GM06990 (cell line): ENCODE data around the gene HMX2.

Source experiments
- DNase-seq: peaks from one replicate; pipeline ENCODE4 v3.0.0-alpha.2; 2011; ENCODE audit not compliant: insufficient read length; ENCODE audit errors: extremely low read depth
- H3K27me3 ChIP-seq: replicated peaks from 2 replicates; pipeline ENCODE4 v1.6.0; 2011; ENCODE audit warnings: low read length; ENCODE audit not compliant: control insufficient read depth, insufficient read depth
- H3K36me3 ChIP-seq: 2 replicates; pipeline ENCODE4 v1.5.1; 2011; ENCODE audit warnings: low read length; ENCODE audit not compliant: control insufficient read depth, insufficient read depth
- H3K4me3 ChIP-seq: replicated peaks from 2 replicates; pipeline ENCODE4 v1.5.1; 2011; ENCODE audit warnings: low read depth, mild to moderate bottlenecking, control low read depth, low read length
- TF ChIP-seq, protein P1 (sequence below): IDR thresholded peaks from 2 replicates; pipeline ENCODE4 v1.5.1; 2011; ENCODE audit warnings: low read length, control low read depth, mild to moderate bottlenecking, inconsistent platforms; ENCODE audit not compliant: insufficient read depth, poor library complexity, severe bottlenecking

HMX2 gene

DNA sequence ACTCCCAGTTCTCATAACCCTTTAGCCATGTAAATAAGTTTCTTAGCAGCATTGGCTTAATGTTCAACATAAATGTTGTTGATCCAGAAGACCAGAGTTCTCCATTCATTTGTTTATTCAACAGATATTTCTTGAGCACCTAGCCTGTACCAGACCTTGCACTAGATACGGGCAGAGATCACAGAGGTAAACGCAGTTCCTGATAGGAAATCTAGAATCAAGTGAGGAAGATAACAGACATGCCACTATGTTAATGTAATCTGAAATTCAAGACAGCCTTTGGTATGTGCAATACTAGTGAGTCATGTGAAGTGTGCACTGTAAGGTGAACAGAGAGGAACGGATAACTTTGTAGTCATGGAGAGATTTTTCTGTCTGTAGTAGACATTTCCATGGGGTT lies 9.3 kb downstream of the HMX2 start:
- Histone ChIP-seq H3K36me3 (peaks cover 4% of the 10 kb centered on the region), H3K4me3 (peak overlapping the region; percentile 83; the same call in 1 of the 2 replicates), H3K27me3 (no peaks in the 10 kb centered on the region)
- no peak for DNase-seq
- TF ChIP-seq, protein P1, sequence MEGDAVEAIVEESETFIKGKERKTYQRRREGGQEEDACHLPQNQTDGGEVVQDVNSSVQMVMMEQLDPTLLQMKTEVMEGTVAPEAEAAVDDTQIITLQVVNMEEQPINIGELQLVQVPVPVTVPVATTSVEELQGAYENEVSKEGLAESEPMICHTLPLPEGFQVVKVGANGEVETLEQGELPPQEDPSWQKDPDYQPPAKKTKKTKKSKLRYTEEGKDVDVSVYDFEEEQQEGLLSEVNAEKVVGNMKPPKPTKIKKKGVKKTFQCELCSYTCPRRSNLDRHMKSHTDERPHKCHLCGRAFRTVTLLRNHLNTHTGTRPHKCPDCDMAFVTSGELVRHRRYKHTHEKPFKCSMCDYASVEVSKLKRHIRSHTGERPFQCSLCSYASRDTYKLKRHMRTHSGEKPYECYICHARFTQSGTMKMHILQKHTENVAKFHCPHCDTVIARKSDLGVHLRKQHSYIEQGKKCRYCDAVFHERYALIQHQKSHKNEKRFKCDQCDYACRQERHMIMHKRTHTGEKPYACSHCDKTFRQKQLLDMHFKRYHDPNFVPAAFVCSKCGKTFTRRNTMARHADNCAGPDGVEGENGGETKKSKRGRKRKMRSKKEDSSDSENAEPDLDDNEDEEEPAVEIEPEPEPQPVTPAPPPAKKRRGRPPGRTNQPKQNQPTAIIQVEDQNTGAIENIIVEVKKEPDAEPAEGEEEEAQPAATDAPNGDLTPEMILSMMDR: no peak

DNA sequence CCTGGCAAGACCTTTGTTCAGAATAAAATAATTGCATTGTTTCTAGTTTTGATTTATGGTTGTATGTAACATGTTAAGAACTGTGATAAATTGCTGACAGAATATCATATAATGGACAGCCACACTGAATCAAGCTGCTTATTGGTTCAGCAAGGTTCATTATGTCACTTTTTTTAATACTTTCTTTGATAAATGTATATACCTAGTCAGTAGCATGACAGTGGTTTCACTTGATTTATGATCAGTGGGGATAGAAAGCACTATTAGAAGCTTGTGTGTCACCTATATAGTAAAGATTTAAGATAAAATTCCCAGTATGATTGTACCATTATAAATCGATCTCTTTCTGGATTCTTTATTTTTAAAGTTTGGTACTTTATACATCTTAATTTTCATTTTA lies 10.7 kb downstream of the HMX2 start:
- 0 out of 2 replicates have a peak overlapping the region, but pooled peaks have one; percentile 83 for H3K4me3 ChIP-seq
- H3K36me3 ChIP-seq: peaks cover 9% of the 10 kb centered on the region
- no peak for DNase-seq
- TF ChIP-seq, protein P1: no peak
- H3K27me3 ChIP-seq: no peaks in the 10 kb centered on the region

DNA sequence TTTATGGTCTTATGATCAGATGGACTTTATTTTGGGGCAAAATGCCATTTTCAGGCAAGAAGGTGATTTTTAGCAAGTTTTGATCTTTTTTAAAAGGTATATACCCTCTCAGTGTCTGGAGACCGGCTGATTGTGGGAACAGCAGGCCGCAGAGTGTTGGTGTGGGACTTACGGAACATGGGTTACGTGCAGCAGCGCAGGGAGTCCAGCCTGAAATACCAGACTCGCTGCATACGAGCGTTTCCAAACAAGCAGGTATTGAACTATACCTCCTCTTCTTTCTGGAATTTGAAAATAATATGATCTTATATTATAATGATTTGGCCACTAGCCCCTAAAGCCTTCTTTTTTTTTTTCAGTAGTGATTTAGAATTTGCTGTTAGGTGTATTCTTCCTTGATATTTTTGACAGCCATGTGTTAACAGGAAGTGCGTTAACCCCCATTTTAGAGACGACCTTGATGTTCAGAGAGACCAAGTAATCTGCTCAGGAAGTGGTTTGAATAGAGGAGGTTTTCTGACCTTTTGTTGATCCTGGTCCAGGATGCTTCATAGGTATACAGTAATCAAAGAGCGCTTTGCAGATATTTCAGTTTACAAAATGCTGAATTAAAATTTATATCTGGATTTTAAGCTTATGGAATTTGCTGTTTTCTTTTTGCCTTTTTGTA lies 12.5 kb downstream of the HMX2 start:
- H3K4me3 ChIP-seq: no peak overlapping the region
- TF ChIP-seq, protein P1: no peak

DNA sequence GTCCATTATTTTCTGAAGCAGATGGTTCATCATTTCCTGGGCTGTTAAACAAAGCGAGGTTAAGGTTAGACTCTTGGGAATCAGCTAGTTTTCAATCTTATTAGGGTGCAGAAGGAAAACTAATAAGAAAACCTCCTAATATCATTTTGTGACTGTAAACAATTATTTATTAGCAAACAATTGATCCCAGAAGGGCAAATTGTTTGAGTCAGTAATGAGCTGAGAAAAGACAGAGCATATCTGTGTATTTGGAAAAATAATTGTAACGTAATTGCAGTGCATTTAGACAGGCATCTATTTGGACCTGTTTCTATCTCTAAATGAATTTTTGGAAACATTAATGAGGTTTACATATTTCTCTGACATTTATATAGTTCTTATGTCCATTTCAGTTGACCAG lies 16.4 kb downstream of the HMX2 start:
- TF ChIP-seq, protein P1: no peak
- H3K4me3 ChIP-seq: no peak overlapping the region
- H3K36me3 ChIP-seq: peaks cover 28% of the 10 kb centered on the region
- H3K27me3 ChIP-seq: no peaks in the 10 kb centered on the region
- DNase-seq: no peak

More for the DNA sequence above, 12.5 kb downstream of the HMX2 start:
- peaks cover 15% of the 10 kb centered on the region for H3K36me3 ChIP-seq
- no peaks in the 10 kb centered on the region for H3K27me3 ChIP-seq
- no peak for DNase-seq

DNA sequence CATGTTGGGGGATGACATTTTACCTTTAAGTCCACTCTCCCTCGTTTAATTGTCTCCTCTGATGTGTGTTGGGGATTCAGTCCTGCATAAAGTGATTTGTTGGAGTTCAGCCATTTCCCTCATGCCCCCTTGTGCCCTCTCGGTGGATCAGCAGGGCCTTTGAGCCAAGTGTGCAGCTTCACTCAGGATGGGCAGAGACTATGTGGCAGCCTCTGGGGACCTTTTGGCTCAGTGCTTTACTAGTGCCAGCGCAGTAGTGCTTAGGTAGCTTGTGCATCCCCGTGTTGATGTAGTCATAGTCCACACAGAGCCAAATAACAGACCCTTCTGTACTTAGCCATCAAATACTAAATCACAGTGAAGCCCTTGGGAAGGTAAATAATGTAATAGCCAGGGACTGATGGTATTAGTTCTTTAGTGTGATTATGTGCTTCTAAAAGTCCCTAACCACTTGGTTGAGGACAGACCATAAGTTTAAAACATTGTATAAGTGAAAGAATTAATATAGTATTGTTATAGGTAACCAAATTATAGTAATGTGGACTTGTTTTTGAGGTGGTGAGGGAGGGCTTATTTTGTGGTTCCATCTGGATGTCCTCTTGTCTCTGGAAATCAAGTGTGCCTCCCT lies 17.6 kb downstream of the HMX2 start:
- H3K4me3 ChIP-seq: no peak overlapping the region
- H3K27me3 ChIP-seq: no peaks in the 10 kb centered on the region
- peaks cover 29% of the 10 kb centered on the region for H3K36me3 ChIP-seq
- no peak for DNase-seq
- TF ChIP-seq, protein P1: no peak

DNA sequence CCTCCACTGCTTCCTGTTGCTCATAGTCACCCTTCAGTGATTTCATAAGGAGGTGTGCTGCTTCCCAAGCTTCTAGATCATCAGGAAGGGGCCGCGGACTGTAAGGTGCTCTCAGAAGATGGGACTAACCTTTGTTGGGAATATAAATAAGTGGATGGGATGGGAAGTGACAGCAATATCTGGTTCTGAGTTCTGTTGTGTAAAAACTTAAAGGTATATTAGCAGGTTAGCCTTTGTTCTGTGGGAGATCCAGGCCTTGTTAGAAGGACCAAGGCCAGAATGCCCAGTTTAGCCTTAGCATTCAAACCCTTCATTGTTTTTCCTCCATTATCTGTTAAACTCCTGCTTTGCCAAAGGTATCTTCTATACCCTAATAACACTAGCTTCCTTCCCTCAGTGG lies 18.7 kb downstream of the HMX2 start:
- no peak for DNase-seq
- no peaks in the 10 kb centered on the region for H3K27me3 ChIP-seq
- H3K36me3 ChIP-seq: peaks cover 31% of the 10 kb centered on the region
- TF ChIP-seq, protein P1: no peak
- no peak overlapping the region for H3K4me3 ChIP-seq
